HG03432 (cell line): ENCODE results near the gene DLL1.

ENCODE experiments used
- ATAC-seq: cut with Tn5 transposase; IDR thresholded peaks from one replicate; pipeline ENCODE4 v1.9.1; 2021; ENCODE audit warnings: mild to moderate bottlenecking, moderate library complexity; ENCODE audit not compliant: unreplicated experiment

The DLL1 gene

GRCh38 chr6:170295510-170296422 lies 4.9 kb upstream of the DLL1 start:
- peak; percentile 56 for ATAC-seq

DNA sequence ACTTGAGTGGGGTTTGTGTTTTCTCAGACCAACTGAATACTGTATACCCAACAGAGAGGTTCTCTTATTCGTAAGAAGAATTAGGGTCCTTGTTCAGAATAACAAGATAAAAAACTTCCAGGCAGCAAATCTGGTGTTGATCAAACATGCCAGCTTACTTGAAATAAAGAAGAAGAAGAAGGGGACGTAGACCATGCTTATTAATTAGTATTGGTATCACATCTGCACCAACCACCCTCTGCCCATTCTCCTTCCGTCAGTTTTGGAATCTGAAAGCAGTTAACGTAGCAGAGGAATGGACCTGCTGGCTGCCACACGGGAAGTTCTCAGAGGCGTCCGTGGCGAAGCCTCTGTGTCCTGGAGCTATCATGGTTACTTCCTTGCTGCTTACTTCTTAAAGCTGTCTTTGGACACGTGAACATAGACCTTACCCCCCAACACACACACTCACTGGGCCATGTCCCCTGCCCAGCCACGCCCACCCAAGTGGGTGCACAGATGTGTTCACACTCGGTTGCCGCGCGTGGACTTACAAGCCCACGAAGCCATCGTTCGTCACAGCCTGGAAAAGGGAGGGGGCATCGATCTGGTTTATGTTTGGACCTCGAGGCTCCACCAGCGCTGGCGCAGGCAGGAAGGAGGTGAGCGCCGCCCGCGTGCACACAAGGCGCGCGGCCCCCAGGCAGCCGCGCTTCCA lies 4.1 kb upstream of the DLL1 start:
- ATAC-seq = peak; percentile 2

- ATAC-seq = no peak
Measured at GRCh38 chr6:170294298-170294730, 3.4 kb upstream of the DLL1 start.

DNA sequence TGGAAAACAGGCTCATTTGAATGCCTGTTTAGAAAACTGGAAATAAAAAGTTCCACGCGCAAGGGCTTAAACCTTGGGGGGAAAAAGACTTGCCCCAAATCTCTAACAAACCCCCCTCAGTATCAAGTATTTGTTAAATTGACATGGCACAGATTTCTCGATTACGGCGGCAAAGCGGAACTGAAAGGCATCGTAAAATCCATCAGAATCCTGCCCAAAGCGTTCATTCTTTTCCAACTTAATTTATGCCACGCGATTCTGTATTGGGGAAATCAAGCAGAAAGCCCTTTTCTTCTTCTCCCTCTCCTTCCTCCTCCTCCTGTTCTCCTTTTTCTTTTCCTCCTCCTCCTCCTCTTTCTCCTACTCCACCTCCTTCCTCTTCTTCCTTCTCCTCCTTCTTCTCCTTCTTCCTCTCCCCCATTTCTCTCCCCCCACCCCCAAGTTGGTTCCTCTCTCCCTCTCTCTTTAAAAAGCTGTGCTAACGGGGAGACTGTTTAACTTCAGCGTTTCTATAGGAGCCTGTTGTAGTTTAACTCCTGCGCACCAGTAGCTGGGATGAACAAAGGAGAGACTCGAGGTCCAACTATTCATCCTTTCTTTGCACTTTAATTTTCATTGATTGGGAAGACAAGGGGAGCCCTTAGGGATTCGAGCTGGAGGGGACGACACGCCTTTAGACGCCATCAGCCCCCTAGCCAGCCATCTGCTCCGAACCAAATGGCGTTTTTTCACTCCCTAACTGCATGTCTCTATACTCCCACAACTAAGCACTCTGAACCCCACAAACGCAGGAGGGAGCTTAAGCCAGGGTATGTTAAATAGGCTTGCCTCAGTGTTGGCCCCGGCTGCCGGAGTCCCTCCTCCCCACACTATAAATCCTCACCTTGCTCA lies 2.7 kb upstream of the DLL1 start:
- ATAC-seq = no peak

- ATAC-seq = no peak
Measured at GRCh38 chr6:170292407-170293158, 1.7 kb upstream of the DLL1 start.

DNA sequence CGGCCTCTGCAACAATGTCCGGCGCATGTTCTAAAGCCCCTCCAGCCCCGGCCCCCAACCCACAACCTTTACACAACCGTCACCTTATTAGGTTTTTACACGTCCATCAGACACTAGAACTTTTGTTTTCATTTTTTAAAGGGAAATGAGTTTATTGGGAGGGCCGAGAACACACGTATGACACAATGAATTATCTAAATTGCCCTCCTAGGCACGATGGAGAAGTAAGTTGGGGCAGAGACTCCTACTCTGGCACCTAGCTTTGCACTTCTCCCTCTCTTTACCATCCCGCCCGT lies 1.2 kb upstream of the DLL1 start:
- no peak for ATAC-seq

- ATAC-seq = peak; percentile 23
Measured at GRCh38 chr6:170291271-170292110, 613 bp upstream of the DLL1 start.

DNA sequence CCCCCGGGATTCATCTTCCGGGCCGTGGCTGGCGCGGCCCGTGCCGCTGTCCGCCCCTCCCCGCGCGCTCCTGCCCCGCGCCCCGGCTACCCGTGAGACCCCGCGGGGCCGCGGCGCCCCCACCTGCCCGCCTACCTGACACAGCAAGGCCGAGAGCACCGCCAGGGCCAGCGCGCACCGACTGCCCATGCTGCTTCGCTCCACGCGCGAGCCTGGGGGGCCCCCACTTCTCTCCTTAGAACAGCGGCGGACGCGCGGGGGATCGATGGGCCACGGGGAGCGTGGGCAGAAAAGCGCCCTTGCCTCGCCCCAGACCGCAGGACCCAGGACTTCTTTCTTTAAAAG lies 955 bp downstream of the DLL1 start:
- peak; percentile 4 for ATAC-seq

DNA sequence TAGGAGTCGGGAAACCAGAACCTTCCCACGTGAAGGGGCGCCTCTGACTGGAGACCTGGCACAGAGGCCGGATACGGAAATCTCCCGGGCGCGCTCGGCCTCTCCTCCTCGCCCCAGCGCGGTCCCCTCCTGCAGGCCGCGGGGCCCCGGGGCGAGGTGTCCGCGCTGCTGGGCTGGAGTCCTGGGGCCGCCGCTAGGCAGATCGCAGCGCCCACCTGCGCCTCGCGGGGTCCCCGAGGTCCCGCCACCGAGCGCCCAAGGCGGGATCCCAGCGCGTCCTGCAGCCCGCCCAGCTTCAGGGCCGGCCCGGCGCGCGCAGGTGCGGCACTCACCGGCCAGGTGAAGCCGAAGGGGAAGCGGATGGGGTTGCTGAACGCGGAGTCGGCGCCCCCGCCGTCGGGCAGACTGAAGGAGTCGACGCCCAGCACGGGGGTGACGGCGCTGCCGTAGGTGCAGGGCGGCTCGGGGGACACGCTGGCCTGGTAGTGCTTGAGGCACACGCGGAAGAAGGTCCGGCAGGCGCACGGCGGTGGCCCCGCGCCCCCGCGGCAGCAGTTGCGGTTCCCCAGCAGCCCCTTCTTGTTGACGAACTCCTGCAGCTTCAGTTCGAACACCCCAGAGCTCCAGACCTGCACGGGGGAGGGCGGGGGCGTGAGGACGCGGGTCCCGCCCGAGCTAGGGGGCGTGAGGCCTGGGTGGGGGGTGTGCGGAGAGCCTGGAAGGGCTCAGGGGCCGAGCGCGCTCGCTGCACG lies 1.5 kb downstream of the DLL1 start:
- ATAC-seq = no peak

GRCh38 chr6:170288852-170289179 lies 2.1 kb downstream of the DLL1 start:
- ATAC-seq = no peak

- ATAC-seq = no peak
Measured at GRCh38 chr6:170288091-170288631, 2.7 kb downstream of the DLL1 start.

GRCh38 chr6:170287371-170287876 lies 3.5 kb downstream of the DLL1 start:
- no peak for ATAC-seq

DNA sequence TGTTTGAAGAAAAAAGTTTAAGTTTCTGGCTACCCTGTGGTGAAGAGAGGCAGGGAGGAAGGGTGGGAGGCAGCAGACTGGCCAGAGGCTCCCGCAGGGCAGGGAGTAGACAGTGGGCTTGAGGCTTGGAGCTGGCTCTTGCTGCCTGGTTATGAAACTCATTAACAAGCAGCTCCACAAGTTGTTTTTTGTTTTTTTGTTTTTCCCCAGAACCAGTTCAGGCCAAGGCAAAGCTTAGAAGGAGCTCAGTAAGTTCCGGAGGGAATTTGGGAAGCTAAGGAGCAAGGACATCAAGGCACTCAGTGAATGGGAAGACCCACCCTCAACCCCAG lies 4.0 kb downstream of the DLL1 start:
- no peak for ATAC-seq

GRCh38 chr6:170286246-170286933 lies 4.5 kb downstream of the DLL1 start:
- no peak for ATAC-seq

GRCh38 chr6:170285482-170285881 lies 5.4 kb downstream of the DLL1 start:
- no peak for ATAC-seq

- ATAC-seq = no peak
Measured at GRCh38 chr6:170284866-170285469, 5.9 kb downstream of the DLL1 start.

GRCh38 chr6:170284126-170284773 lies 6.6 kb downstream of the DLL1 start:
- no peak for ATAC-seq
